Measurements from ENCODE around the gene OR1E1.
A peak's percentile ranks its signal among the peaks of the same experiment; 100 is the strongest.
"Not testable (repeated sequence)": the region's sequence is repeated elsewhere in the genome, so short reads cannot be mapped to it uniquely, and the experiment has no call there.

Gene OR1E1

GRCh38 chr17:3398310-3398709, at the start of gene OR1E1:
TSS of gene OR1E1 (minus strand) at chr17:3398410. CDS start at chr17:3398410, 0 bp downstream.
- intact Hi-C loops (cut with DNase I) = no loop called here
- DNase-seq = no peak

GRCh38 chr17:3447625-3448024, 49.4 kb upstream of the OR1E1 start:
- intact Hi-C loops (cut with DNase I) = no loop called here

GRCh38 chr17:3440451-3440850, 42.2 kb upstream of the OR1E1 start:
- intact Hi-C loops (cut with DNase I) = no loop called here
- no peak for DNase-seq

More at GRCh38 chr17:3447625-3448024, 49.4 kb upstream of the OR1E1 start:
- DNase-seq = no peak

GRCh38 chr17:3438368-3438767, 40.2 kb upstream of the OR1E1 start:
- DNase-seq = no peak
- intact Hi-C loops (cut with DNase I) = no loop called here

DNA sequence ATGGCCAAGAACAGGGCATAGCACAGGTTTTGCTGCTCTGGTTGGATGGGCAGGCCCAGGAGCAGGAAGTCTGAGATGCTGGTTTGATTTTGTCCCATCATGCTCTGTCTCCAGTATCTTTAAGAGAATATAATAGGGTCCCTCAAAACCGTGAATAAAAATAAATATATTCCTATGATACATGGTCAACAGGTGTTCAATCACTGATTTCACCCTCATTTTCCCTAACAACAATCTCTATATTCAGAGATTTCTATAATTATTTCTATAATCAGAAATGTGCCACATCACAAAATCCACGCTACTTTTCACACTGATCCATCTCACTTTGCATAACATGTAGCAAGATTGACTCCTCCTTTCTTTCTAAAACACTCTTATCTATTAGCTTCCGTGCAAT, 35.5 kb upstream of the OR1E1 start, which contains the start of gene OR1E2:
OR1E2 (minus strand) TSS at position 101 of the 400 bp plus-strand sequence; CDS start at position 101, 0 bp downstream.
- intact Hi-C loops (cut with DNase I) = no loop called here
- no peak for DNase-seq

- intact Hi-C loops (cut with DNase I) = not testable (repeated sequence)
- DNase-seq = peak in 3 of 10 donors; percentile 2 to 72 (median 16)
Measured at GRCh38 chr17:3433215-3433614, 35.0 kb upstream of the OR1E1 start.

- no peak for DNase-seq
- intact Hi-C loops (cut with DNase I) = no loop called here
Measured at GRCh38 chr17:3418222-3418621, 20.0 kb upstream of the OR1E1 start.

GRCh38 chr17:3415610-3416009, 17.4 kb upstream of the OR1E1 start:
- intact Hi-C loops (cut with DNase I) = no loop called here

DNA sequence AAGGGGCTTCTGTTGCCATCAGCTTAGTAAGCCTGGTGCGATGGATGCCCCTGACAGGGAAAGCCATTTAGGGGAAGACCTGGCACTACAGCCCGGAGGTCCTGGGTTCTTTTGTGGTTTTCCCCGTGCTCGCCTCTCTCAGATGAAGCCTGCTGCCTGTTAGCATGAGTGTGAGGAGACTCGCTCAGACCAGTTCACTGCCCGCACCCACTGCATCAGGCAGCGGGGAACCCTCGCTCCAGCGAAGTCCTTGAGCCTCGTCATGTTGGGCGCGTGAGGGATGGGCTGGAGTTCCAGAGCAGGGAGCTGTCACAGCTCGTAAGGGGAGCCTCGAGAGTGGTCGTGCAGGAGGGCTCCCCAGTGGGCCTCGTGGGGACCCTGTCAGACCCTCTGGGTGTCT, 14.0 kb upstream of the OR1E1 start:
- intact Hi-C loops (cut with DNase I); DNase-seq: not testable (repeated sequence)

More at GRCh38 chr17:3415610-3416009, 17.4 kb upstream of the OR1E1 start:
- no peak for DNase-seq

DNA sequence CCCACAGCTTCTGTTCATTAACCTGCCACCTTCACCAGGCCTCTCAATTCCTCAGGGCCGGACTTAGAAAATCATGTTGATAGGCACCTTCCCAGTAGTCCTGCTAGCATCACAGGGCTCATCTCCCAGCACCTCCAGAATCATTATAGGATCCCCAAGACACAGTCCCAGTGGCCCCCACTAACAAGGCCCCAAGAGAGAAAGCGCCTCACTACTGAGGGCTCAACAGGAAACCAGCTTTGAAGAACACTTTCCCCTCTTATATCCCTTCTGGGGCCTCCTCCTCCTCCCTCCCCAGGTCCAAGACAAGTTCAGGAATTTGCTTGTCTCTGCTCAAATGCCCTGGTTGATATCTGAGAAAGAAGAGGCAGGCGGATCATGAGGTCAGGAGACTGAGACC, 12.9 kb upstream of the OR1E1 start, which contains the start of gene OR3A3:
OR3A3 (plus strand) TSS at position 301 of the 400 bp plus-strand sequence.
- no peak for DNase-seq
- intact Hi-C loops (cut with DNase I) = no loop called here

- intact Hi-C loops (cut with DNase I); DNase-seq: not testable (repeated sequence)
Measured at GRCh38 chr17:3403856-3404255, 5.6 kb upstream of the OR1E1 start.

DNA sequence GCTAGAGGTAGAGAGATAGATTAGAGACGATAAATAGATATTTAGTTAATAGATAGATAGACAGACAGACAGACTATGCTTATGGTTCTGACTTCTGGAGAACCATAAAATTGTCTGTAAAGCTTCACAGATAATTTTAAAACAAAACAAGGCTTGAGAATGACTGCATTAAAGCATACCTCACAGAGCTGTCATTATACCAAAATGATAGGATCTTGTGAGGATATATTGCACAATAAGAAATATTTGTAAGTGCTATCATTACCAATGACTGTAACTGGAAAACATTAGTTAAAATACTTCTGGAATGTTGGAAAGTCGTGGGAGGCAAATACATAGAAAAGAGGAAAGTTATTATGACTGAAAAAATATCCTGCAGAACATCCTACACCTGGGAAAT, 3.6 kb upstream of the OR1E1 start:
- intact Hi-C loops (cut with DNase I) = no loop called here
- no peak for DNase-seq

GRCh38 chr17:3400055-3400454, 1.8 kb upstream of the OR1E1 start:
- no peak for DNase-seq
- intact Hi-C loops (cut with DNase I) = no loop called here

DNA sequence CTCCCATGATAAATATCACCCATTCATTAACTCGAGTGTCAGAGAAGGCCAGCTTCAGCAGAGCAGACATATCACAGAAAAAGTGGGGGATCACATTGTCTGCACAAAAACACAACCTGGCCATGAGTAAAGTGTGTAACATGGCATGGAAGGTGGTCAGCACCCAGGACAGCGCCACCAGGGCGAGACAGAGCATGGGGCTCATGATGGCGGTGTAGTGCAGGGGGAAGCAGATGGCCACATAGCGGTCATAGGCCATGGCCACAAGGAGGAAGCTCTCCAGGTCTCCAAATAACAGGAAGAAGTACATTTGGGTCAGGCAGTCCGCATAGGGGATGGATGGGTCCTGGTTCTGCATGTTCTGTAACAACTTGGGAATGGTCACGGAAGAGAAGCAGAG, 409 bp downstream of the OR1E1 start:
- intact Hi-C loops (cut with DNase I); DNase-seq: not testable (repeated sequence)

GRCh38 chr17:3389791-3390190, 8.4 kb downstream of the OR1E1 start:
- no peak for DNase-seq
- intact Hi-C loops (cut with DNase I) = no loop called here

GRCh38 chr17:3385869-3386816, 12.1 kb downstream of the OR1E1 start, which contains the start of gene OR3A2:
TSS of gene OR3A2 (minus strand) at chr17:3386308.
- no peak for DNase-seq
- intact Hi-C loops (cut with DNase I) = no loop called here

DNA sequence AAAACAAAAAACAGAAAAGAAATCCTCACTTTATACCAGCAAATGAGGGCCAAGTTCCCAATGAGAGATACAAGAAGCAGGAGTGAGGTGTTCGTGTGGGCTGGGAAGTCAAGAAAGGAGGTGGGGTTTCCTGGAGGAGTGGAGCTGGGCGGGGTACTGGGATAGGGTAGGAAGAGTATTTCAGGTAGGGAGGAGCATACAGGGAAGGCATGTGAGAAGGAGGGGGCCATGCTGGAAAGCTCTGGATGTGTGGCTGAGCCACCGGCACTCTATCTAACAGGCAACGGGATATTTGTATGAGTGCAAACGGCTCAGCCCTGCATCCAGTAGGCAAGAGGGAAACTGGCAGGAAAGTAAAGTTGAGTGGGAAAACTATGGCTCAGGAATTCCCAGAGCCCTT, 16.3 kb downstream of the OR1E1 start:
- DNase-seq = no peak
- intact Hi-C loops (cut with DNase I) = no loop called here

- DNase-seq = no peak
- intact Hi-C loops (cut with DNase I) = no loop called here
Measured at GRCh38 chr17:3378321-3378720, 19.9 kb downstream of the OR1E1 start.

DNA sequence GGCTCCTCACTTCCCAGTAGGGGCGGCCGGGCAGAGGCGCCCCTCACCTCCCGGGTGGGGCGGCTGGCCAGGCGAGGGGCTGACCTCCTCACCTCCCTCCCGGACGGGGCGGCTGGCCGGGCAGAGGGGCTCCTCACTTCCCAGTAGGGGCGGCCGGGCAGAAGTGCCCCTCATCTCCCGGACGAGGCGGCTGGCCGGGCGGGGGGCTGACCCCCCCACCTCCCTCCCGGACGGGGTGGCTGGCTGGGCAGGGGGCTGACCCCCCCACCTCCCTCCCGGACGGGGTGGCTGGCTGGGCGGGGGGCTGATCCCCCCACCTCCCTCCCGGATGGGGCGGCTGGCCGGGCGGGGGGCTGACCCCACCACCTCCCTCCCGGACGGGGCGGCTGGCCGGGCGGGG, 27.0 kb downstream of the OR1E1 start:
- intact Hi-C loops (cut with DNase I); DNase-seq: not testable (repeated sequence)

All from posterior cingulate gyrus (tissue), 11 donors.